ENCODE data around the gene CIB2.

- TF ChIP-seq CTCF (IDR thresholded peaks at IDR 0.05; ENCODE audit: low read depth, low read length) (no peak), EZH2phosphoT487 (IDR thresholded peaks at IDR 0.05; ENCODE audit: low read depth) (no peak)
Observed at GRCh38 chr15:78130466-78131294, 565 bp downstream of the CIB2 start.
